ENCODE data around the gene NPHP4.

The NPHP4 gene

DNA sequence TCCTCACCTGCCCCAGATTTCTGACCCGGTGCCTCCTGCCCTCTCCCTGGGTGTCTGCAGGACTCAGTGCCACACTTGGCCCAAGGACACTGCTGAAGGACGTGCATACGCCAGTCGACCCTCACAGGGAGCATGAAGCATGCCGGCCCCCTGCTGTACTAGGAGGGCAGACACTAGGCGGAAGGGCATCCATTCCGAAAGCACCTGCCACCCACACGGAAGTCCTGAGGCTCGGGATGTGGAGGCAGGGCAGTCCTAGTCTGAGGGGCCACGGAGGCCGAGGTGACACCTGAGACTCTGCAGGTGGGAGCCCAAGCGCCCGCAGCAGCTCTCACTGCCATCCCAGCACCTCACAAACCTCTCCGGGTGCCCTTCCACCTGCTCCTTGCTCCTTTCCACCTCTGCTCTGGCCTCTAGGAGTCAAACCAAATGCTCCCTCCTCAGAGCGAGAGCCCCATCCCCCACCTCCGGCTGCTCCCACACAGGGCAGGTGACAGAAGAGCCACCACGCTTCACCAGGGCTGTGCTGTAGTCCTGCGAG, 2.4 kb downstream of the NPHP4 start:
- H3K27me3 Mint-ChIP-seq, result no peaks in the 10 kb centered on the region
- no peak for DNase-seq
- H3K4me3 Mint-ChIP-seq, result no peak overlapping the region
- no peak for ATAC-seq
- no peaks in the 10 kb centered on the region for H3K9me3 Mint-ChIP-seq
- no peak overlapping the region for H3K27ac Mint-ChIP-seq
- peaks cover 35% of the 10 kb centered on the region for H3K4me1 Mint-ChIP-seq

- Mint-ChIP-seq H3K27ac (no peak overlapping the region), H3K4me3 (no peak overlapping the region), H3K27me3 (no peaks in the 10 kb centered on the region), H3K4me1 (peaks cover 29% of the 10 kb centered on the region), H3K9me3 (no peaks in the 10 kb centered on the region)
- ATAC-seq (no peak), DNase-seq (no peak)
Measured at GRCh38 chr1:5989286-5989605, 3.0 kb downstream of the NPHP4 start.

DNA sequence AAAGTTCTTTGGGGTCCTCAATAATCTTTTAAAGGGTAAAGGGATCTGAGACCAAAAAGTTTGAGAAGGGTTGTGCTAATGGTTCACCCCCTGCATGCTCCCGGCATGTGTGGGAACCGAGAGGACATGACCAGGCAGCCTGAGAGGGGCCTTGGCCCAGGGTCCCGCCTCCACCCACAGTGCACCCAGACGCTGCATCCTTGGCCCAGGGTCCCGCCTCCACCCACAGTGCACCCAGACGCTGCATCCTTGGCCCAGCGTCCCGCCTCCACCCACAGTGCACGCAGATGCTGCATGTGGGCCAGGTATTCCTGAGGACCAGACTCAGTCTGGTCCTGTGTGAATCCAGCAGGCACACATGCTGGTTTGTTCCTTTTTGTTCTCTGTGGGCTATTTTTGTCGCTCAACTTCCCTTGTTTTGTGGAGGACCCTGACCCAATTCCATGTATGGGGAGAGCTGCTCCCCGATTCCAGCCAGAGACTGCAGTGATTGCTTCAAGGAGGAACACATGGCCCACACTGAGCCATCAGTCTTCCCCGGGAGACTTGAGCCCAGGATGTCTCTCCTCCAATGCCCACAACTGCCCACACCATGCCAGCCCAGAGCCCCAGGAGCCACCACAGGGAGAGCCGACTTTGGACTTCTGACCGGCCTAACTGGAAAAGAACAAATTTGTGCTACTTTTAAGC, 3.5 kb downstream of the NPHP4 start:
- Mint-ChIP-seq H3K4me1 (peaks cover 24% of the 10 kb centered on the region), H3K4me3 (no peak overlapping the region), H3K27ac (no peak overlapping the region), H3K9me3 (no peaks in the 10 kb centered on the region), H3K27me3 (no peaks in the 10 kb centered on the region)
- no peak for DNase-seq
- ATAC-seq, result no peak

- ATAC-seq (no peak), DNase-seq (no peak)
- Mint-ChIP-seq H3K4me1 (peaks cover 16% of the 10 kb centered on the region), H3K9me3 (no peaks in the 10 kb centered on the region), H3K4me3 (no peak overlapping the region), H3K27me3 (no peaks in the 10 kb centered on the region), H3K27ac (no peak overlapping the region)
Measured at GRCh38 chr1:5986018-5986417, 6.2 kb downstream of the NPHP4 start.

DNA sequence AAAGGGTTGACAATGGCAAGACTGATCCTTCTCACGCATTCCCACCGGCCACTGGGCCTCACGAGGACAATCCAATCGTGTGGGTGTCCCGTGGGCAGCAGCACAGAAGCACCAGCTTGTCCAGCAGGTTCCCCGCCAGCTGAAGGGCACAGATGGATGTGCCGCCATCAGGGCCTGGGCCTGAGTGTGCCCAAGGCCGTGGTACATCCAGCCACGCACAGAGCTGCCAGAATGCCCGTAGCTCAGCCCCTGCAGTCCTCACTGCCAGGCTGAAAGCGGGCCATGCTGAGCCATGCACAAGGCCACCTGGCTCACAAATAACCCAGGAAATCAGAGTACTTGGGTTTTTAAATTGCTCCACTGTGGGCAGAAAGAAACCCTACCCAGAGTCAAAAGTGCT, 7.0 kb downstream of the NPHP4 start:
- Mint-ChIP-seq H3K9me3 (no peaks in the 10 kb centered on the region), H3K4me1 (peaks cover 13% of the 10 kb centered on the region), H3K27me3 (no peaks in the 10 kb centered on the region), H3K4me3 (no peak overlapping the region), H3K27ac (no peak overlapping the region)
- DNase-seq (no peak), ATAC-seq (no peak)

DNA sequence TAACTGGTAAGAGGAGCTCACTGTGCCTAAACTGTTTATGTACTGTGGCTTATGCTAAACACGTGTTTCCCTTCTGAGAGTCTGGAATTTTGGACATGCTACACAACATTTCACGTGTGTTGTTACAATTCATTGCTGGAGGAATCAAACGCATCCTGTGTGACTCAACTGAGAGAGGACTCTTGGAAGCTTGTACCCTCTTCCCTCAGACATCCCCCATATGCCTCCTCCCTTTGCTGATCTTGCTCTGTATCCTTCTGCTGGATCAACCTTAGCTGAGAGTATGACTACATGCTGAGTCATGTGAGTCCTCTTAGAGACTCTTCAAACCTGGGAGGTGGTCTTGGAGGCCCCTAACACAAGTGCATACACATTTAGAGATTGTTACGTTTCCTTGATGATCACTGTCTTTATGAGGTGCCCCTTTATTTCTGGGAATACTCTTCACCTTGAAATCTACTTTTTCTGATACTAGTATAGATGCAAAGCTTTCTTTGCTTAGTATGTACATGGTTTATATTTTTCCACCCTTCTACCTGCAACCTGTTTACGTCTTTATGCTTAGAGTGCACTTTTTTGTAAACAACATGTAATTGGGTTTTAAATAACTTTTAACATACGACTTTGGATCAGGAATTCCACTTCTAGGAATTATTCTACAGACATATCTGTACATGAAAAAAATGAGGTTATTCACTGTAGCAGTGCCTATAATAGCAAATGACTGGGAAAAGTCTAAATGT, 8.7 kb downstream of the NPHP4 start:
- no peak overlapping the region for H3K27ac Mint-ChIP-seq
- ATAC-seq (no peak), DNase-seq (no peak)
- H3K27me3 Mint-ChIP-seq, result no peaks in the 10 kb centered on the region
- no peak overlapping the region for H3K4me3 Mint-ChIP-seq
- peaks cover 6% of the 10 kb centered on the region for H3K4me1 Mint-ChIP-seq
- H3K9me3 Mint-ChIP-seq, result no peaks in the 10 kb centered on the region

DNA sequence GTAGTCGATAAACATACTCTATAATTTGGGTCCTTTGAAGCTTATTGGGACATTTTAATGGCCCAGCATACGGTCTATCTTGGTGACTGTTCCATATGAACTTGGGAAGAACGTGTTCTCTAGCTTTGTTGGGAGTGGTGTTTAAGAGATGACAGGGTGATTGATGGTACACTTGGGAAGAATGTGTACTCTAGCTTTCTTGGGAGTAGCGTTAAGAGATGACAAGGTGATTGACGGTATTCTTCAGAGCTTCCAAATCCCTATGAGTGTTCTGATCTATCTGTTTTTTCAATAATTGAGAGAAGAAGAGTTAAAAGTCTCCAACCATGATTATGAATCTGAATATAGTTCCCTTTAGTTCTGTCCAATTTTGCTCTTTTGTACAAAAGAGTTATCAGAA, 9.4 kb downstream of the NPHP4 start:
- Mint-ChIP-seq H3K9me3 (no peaks in the 10 kb centered on the region), H3K27me3 (no peaks in the 10 kb centered on the region), H3K27ac (no peak overlapping the region), H3K4me1 (peaks cover 6% of the 10 kb centered on the region), H3K4me3 (no peak overlapping the region)
- DNase-seq (no peak), ATAC-seq (no peak)

DNA sequence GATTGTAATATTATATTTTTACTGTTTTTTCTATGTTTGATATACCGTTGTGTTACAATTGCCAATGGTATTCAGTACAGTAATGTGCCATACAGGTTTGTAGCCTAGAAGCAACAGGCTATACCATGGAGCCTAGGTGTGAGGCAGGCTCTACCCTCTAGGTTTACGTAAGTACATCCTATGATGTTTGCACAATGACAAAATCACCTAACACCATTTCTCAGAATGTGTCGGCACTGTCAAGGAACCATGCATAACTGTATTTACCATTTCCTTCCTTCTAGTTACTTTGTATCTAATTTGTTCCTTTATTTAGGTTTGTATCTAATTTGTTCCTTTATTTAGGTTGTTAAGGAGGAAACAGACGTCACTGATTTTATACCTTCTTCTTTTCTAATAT, 9.9 kb downstream of the NPHP4 start:
- ATAC-seq, result no peak
- H3K9me3 Mint-ChIP-seq, result no peaks in the 10 kb centered on the region
- H3K27ac Mint-ChIP-seq, result no peak overlapping the region
- peaks cover 6% of the 10 kb centered on the region for H3K4me1 Mint-ChIP-seq
- no peak overlapping the region for H3K4me3 Mint-ChIP-seq
- H3K27me3 Mint-ChIP-seq, result no peaks in the 10 kb centered on the region
- DNase-seq, result no peak

DNA sequence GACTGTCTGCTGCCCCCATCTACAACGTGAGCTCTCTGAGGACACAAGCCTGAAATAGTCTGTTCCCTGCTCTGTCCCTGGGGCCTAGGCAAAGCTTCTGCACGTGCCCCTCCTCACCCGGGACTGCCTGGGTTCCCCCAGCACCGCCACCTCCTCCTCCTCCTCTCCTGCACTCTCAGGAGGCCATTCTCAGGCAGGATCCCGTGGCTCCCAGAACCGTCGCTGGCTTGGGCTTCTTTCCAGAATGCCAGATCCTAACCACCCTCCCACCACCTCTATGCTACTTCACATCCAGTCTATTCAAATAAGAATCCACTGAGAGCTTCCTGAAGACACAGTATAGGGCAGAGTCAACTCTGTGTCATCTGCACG, 11.2 kb downstream of the NPHP4 start:
- Mint-ChIP-seq H3K4me1 (peaks cover 6% of the 10 kb centered on the region), H3K9me3 (no peaks in the 10 kb centered on the region), H3K27ac (no peak overlapping the region), H3K4me3 (no peak overlapping the region), H3K27me3 (no peaks in the 10 kb centered on the region)
- no peak for ATAC-seq
- no peak for DNase-seq

DNA sequence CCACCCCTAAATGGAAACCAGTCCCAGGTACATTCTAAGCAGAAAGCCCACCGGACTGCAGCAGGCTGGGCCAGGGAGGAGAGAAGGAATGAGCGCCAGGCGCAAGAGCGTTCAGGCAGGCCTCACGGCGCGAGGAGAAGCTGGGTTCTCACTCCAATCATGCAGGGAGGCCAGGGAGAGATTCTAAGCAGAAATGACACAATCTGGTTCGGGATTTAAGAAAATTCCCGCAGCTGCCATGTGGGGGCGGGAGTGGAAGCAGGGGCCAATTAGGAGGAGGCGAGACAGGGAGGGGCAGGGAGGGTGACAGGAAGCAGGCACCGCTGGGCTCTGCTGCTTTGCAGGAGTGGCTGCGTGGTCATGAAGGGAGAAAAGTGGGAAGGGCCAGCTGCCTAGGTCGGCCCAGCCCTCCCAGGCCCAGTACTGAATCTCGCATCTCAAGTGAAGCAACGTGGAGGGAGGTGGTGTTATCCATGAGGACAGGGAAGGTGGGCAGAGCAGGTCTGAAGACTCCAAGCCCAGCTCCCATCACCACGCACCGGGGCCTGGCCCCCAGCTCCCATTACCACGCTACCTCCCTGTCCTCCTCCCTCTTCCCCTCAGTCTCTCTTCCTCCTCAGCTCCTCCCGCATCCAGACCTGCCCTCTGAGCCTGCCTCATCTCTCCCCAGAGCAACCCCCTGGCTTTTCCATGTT, 11.8 kb downstream of the NPHP4 start:
- H3K27me3 Mint-ChIP-seq, result no peaks in the 10 kb centered on the region
- DNase-seq, result no peak
- peaks cover 6% of the 10 kb centered on the region for H3K4me1 Mint-ChIP-seq
- peak overlapping the region in 1 of 2 donors; percentile 56 for H3K27ac Mint-ChIP-seq
- no peaks in the 10 kb centered on the region for H3K9me3 Mint-ChIP-seq
- no peak overlapping the region for H3K4me3 Mint-ChIP-seq
- ATAC-seq, result no peak

DNA sequence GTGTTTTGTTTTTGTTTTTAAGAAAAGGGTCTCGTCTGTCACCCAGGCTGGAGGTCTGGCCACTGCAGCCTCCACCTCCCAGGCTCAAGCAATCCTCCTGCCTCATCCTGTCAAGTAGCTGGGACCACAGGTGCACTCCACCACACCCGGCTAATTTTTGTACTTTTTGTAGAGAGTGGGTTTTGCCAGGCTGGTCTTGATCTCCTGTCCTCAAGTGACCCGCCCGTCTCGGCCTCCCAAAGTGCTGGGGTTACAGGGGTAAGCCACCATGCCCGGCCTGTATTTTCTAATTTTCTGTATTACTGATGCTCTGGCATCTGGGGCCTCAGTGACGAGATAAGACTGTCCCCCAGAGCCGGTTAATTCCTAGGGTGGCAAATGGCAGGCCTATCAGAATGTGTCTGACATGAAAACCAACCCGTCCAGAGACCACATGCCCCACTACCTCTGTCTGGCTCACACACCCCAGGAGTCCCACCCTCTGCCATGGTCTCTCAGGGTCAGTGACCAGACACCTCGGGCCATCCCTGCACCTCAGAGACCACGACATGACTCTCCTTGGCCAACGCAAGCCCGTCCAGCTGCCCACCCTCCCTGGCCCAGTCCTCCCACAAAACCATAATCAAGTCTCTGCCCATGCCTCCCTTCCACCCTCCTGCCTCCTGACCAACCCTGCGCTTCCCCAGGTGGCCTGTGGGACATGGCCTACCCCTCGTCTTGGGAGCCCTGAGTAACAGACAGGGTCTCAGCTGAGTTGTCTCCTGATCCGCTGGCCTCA, 12.5 kb downstream of the NPHP4 start:
- H3K27ac Mint-ChIP-seq, result peak overlapping the region in 1 of 2 donors; percentile 56
- no peaks in the 10 kb centered on the region for H3K27me3 Mint-ChIP-seq
- H3K4me3 Mint-ChIP-seq, result no peak overlapping the region
- peaks cover 6% of the 10 kb centered on the region for H3K4me1 Mint-ChIP-seq
- ATAC-seq (no peak), DNase-seq (no peak)
- H3K9me3 Mint-ChIP-seq, result no peaks in the 10 kb centered on the region

DNA sequence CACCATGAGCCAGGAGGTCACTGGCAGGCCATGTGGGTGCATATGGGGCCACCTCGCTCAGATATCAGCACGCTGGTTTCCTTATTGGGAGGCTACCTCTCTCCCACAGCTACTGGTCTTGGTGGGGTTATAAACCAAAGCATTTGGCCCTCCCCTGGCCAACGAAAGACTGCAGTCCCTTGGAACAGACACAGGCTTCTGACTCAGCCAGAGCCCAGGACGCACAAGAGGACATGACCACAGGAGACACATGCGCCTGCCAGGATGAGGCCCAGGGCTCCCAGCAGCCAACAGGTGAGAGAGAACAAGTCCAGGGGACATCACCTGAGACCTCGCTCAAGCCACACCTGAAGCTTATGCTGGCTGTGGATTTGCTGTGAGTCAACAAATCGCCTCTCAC, 13.8 kb downstream of the NPHP4 start:
- DNase-seq, result no peak

DNA sequence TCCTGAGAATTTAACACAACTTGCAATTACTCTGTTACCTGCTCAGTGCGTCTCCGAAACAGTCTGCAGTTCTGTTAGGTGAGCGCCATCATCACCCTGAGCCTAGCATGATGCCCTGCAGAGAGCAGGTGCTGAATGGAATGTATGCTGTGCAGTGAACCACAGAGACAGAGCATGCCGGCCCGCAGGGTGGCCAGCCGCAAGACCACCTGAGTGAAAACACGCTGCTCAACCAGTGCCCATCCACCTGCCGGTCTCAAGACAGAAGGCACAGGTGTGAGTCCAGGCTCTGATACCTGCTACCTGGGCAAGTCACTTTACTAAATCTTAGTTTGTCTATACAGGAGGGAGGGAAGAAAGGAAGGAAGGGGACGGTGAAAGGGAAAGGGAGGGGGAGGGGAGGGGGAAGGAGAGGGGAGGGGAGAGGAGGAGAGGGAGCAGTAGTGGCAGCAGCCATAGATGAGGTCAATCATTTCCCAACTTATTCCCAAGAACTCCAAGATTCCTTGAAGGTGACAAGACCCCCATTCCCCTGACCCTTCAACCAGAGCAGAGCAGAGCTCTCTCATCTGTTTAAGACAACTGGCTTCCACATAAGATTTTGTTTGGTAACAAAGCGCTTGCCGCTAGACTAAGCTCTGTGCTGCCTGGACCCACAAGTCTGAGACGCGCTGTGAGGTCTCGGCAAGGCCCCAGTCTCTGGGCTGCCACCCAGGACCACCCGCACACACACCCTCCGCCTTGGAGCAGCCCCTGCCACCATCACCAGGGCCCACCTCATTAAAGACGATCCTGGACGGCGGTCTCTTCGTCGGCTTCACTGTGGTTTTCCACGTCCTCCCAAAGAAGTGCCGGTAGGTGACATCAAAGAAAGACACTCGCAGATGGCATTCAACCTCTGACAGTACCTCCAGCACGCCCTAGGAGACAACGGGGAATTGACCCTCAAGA, 14.5 kb downstream of the NPHP4 start:
- peak overlapping the region in 1 of 2 donors; percentile 92 for H3K27ac Mint-ChIP-seq

More for the DNA sequence above, 13.8 kb downstream of the NPHP4 start:
- Mint-ChIP-seq H3K27me3 (no peaks in the 10 kb centered on the region), H3K9me3 (no peaks in the 10 kb centered on the region), H3K27ac (peak overlapping the region in 1 of 2 donors; percentile 9), H3K4me3 (no peak overlapping the region), H3K4me1 (peaks cover 6% of the 10 kb centered on the region)
- ATAC-seq, result peak; percentile 12

GRCh38 chr1:5976726-5977493, 15.3 kb downstream of the NPHP4 start:
- Mint-ChIP-seq H3K4me3 (no peak overlapping the region), H3K9me3 (no peaks in the 10 kb centered on the region), H3K27ac (no peak overlapping the region), H3K4me1 (peaks cover 6% of the 10 kb centered on the region), H3K27me3 (no peaks in the 10 kb centered on the region)
- DNase-seq (no peak), ATAC-seq (no peak)

More for the DNA sequence above, 14.5 kb downstream of the NPHP4 start:
- Mint-ChIP-seq H3K4me1 (peaks cover 6% of the 10 kb centered on the region), H3K9me3 (no peaks in the 10 kb centered on the region), H3K4me3 (no peak overlapping the region), H3K27me3 (no peaks in the 10 kb centered on the region)
- no peak for DNase-seq
- ATAC-seq, result peak; percentile 44

Data from stimulated activated naive CD8-positive, alpha-beta T cell treated with anti-CD3 and anti-CD28 coated beads, Interleukin-15, amount 100 ng/mL, for 72 hours (primary cell).